ENCODE measurements around the gene PIGW.
"Not testable (repeated sequence)": the region's sequence is repeated elsewhere in the genome, so short reads cannot be mapped to it uniquely, and the experiment has no call there.

The PIGW gene

DNA sequence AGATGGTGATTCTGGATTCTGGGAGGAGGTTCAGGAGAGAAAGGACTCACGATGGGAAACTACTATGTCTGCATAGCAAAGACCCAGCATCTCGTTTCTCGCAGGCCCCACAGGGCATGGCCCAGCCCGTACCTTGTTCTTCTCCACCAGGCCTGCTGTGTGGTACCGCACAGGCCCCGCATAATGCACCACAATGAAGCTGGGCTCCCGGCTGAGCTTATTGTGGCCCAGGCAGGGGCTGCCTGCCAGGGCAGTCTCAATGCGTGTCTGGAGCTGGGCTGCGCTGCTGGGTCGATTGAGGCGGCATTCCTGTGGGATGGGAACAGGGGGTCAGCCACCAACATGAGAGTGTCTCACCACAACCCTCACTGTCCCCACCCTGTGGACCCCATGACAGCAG is 28.0 kb upstream of the PIGW start:
- H3K27ac ChIP-seq = 0 out of 2 replicates have a peak overlapping the region, but pooled peaks have one; percentile 1
- no peak for DNase-seq (ENCODE audit: low spot score)
- ChIA-PET POLR2A (ENCODE audit: low non-redundant PET) (no interaction called here), CTCF (interaction anchor here (0.6 kb wide), 1 partner anchor 46 kb away, joined by 3 read pairs; no protein-coding TSS in a partner anchor)
- TF ChIP-seq, protein P1, sequence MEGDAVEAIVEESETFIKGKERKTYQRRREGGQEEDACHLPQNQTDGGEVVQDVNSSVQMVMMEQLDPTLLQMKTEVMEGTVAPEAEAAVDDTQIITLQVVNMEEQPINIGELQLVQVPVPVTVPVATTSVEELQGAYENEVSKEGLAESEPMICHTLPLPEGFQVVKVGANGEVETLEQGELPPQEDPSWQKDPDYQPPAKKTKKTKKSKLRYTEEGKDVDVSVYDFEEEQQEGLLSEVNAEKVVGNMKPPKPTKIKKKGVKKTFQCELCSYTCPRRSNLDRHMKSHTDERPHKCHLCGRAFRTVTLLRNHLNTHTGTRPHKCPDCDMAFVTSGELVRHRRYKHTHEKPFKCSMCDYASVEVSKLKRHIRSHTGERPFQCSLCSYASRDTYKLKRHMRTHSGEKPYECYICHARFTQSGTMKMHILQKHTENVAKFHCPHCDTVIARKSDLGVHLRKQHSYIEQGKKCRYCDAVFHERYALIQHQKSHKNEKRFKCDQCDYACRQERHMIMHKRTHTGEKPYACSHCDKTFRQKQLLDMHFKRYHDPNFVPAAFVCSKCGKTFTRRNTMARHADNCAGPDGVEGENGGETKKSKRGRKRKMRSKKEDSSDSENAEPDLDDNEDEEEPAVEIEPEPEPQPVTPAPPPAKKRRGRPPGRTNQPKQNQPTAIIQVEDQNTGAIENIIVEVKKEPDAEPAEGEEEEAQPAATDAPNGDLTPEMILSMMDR (conservative IDR thresholded peaks at IDR 0.05; ENCODE audit: low read depth) = no peak

DNA sequence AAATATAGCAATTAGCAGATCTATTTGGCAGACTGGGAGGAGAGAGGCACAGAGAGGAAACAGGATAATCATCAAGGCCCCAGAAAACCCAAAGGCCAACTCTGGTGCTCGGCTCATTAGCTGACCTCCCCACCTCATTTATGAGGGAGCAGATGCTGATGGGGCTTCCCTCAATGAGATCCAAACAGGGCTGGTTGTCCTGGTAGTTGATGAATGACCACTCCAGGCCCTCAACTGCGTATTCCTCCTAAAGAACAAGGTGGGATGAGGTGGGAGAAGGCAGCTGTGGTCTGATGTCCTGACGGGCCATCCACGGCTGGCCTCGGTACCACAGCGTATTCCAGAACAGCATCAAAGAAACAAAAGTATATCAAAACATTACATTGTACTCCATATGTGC is 27.5 kb upstream of the PIGW start:
- TF ChIP-seq, protein P1 (conservative IDR thresholded peaks at IDR 0.05; ENCODE audit: low read depth) = no peak
- DNase-seq (ENCODE audit: low spot score) = no peak
- no peak overlapping the region for H3K27ac ChIP-seq
- ChIA-PET CTCF (no interaction called here), POLR2A (ENCODE audit: low non-redundant PET) (no interaction called here)

DNA sequence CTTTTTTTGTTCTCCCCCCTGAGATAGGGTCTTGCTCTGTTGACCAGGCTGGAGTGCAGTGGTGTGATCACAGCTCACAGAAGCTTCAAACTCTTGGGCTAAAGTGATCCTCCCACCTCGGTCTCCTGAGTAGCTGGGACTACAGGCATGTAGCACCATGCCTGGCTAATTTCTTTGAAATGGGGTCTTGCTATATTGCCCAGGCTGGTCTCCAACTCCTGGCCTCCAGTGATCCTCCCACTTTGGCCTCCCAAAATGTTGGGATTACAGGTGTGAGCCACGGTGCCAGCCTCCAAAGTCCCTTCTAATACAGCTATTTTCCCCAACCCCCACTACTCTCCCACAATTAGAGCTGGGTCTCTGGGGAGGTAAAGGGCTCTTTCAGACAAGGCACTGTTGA is 26.3 kb upstream of the PIGW start:
- DNase-seq (ENCODE audit: low spot score); POLR2A ChIA-PET (ENCODE audit: low non-redundant PET); CTCF ChIA-PET: not testable (repeated sequence)
- H3K27ac ChIP-seq = peak overlapping the region; percentile 6; the same call in 1 of the 2 replicates

DNA sequence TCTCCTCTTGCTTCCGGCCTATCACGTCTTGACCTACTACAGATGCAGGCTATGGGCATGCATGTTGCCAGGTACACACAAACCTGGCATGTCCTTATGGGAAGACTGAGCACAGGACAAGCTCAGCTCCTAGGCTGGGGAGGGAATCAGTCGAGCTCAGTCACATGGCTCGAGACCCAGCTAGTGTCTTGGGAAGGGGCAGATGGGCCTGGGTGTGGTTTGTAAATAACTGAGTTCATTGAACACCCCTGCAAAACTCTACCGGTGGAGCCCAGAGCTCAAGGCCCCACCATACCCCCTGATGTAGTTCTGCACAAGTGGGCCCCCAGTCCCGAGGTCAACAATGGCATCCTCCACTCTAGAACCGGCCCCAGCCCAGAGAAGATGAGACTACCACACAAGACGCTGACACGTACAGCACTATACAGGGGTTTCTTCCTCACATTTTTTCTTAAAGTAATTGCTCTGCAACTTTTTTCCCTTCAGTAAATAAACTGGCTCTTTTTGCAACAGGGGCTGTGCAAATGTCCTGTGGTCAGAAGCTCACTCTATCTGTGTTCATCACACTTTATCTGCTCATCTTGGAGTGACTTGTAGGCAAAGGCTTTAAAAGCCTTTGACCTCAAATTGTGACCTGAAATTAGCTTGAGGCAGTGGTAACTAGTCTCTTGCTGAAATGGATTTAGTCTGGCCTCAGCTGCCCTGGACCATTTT is 25.4 kb upstream of the PIGW start:
- ChIA-PET CTCF (no interaction called here), POLR2A (ENCODE audit: low non-redundant PET) (no interaction called here)
- peak overlapping the region; percentile 6; the same call in 1 of the 2 replicates for H3K27ac ChIP-seq
- DNase-seq (ENCODE audit: low spot score) = no peak
- TF ChIP-seq, protein P1 (conservative IDR thresholded peaks at IDR 0.05; ENCODE audit: low read depth) = no peak

DNA sequence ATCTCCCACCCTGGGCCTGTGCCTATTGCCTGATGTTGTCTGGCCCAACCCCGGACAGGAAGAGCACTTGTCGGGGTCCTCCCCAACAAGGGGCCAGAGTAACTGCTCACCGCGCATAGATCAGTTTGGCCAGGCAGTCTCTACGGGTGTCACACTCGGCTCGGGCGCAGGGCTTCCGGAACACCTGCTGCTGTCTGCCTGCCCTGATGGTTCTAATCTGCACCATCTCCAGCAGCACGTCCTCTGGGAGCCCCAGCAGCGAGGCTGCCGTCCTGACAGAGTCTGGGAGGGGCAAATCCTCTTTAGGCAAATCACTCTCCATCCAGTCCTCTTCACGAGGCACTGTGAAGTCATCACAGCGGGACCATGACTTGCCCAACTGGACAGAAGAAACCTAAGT is 24.2 kb upstream of the PIGW start:
- DNase-seq (ENCODE audit: low spot score) = no peak
- POLR2A ChIA-PET (ENCODE audit: low non-redundant PET) = no interaction called here
- TF ChIP-seq, protein P1 (conservative IDR thresholded peaks at IDR 0.05; ENCODE audit: low read depth) = no peak
- CTCF ChIA-PET = no interaction called here
- H3K27ac ChIP-seq = peak overlapping the region; percentile 0; the same call in 1 of the 2 replicates

DNA sequence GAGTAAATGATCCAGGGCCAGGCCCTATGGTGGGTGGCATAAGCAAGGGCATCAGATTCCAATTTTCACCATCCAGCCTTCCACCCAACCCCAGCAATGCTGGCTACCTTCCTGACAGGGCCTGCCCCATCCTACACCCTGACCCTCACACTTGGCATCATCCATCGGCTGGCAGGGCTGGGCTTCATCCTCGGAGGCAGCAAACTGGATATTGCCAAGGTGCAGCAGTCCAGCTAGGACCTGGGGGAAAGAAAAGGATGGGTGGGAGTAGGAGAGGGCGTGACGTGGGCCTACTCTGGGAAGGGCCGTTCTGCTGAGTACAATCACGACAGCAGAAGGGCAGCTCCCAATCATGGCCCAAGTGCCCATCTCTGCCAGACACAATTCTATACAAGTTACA is 23.6 kb upstream of the PIGW start:
- ChIA-PET CTCF (no interaction called here), POLR2A (ENCODE audit: low non-redundant PET) (interaction anchor here (0.5 kb wide), 1 partner anchor 19 kb away, joined by 4 read pairs; no protein-coding TSS in a partner anchor)
- TF ChIP-seq, protein P1 (conservative IDR thresholded peaks at IDR 0.05; ENCODE audit: low read depth) = no peak
- DNase-seq (ENCODE audit: low spot score) = no peak
- H3K27ac ChIP-seq = peak overlapping the region; percentile 9; the same call in 1 of the 2 replicates

DNA sequence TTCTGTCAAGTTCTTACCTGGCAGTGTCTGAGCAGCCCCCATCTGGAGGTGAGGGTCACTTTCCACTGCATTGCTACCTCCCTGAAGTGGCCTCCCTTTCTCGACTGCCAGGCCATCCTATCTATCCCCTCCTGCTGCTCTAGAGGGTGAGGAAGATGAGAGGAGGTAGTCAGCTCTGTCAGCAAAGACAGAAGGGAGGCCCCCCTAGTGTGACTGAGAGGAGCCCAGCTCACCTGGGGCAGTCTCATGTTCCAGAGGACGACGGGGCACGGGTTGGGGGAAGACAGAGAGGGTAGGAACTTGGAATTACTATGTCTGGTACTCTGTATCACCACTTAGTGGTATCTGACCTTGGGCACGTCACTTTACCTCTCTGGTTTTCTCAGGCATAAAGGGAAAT is 22.1 kb upstream of the PIGW start:
- no peak overlapping the region for H3K27ac ChIP-seq
- TF ChIP-seq, protein P1 (conservative IDR thresholded peaks at IDR 0.05; ENCODE audit: low read depth) = no peak
- ChIA-PET CTCF (no interaction called here), POLR2A (ENCODE audit: low non-redundant PET) (no interaction called here)
- DNase-seq (ENCODE audit: low spot score) = no peak
